HFF-Myc (cell line): ENCODE results near the gene ZNF260.
"Not testable (repeated sequence)": the region's sequence is repeated elsewhere in the genome, so short reads cannot be mapped to it uniquely, and the experiment has no call there.

Source experiments
- DNase-seq: peaks from one replicate; pipeline ENCODE4 v3.0.0-alpha.2; 2011; ENCODE audit warnings: low read depth; ENCODE audit errors: extremely low read depth
- H3K4me3 ChIP-seq: replicated peaks from 2 replicates; pipeline ENCODE4 v1.5.1; 2011; ENCODE audit warnings: low read depth, mild to moderate bottlenecking, control low read depth, low read length
- CTCF ChIP-seq: IDR thresholded peaks from 2 replicates; pipeline ENCODE4 v1.5.1; 2012; ENCODE audit warnings: mild to moderate bottlenecking, low read depth, low read length, control low read depth; ENCODE audit errors: missing control alignments

The ZNF260 gene

GRCh38 chr19:36514012-36514612, 14.0 kb downstream of the ZNF260 start:
- no peak for TF ChIP-seq CTCF
- no peak for DNase-seq
- no peak overlapping the region for H3K4me3 ChIP-seq

GRCh38 chr19:36508325-36508724, 19.7 kb downstream of the ZNF260 start:
- DNase-seq = no peak
- H3K4me3 ChIP-seq = no peak overlapping the region
- TF ChIP-seq CTCF = no peak

GRCh38 chr19:36501973-36502372, 26.1 kb downstream of the ZNF260 start:
- H3K4me3 ChIP-seq = no peak overlapping the region
- TF ChIP-seq CTCF = no peak
- no peak for DNase-seq

- DNase-seq = no peak
- no peak for TF ChIP-seq CTCF
- no peak overlapping the region for H3K4me3 ChIP-seq
These were observed 31.1 kb downstream of the ZNF260 start for GRCh38 chr19:36497001-36497400.

- peak; percentile 61 for TF ChIP-seq CTCF
- H3K4me3 ChIP-seq = not testable (repeated sequence)
- DNase-seq = peak; percentile 17
These were observed 35.2 kb downstream of the ZNF260 start for GRCh38 chr19:36492689-36493453.

- not testable (repeated sequence) for DNase-seq, H3K4me3 ChIP-seq
These were observed 37.2 kb downstream of the ZNF260 start for GRCh38 chr19:36490846-36491245.

GRCh38 chr19:36489920-36490415, 38.1 kb downstream of the ZNF260 start:
- H3K4me3 ChIP-seq = peak overlapping the region; percentile 84
- no peak for TF ChIP-seq CTCF
- peak; percentile 89 for DNase-seq
